HG03469 (cell line): ENCODE data around the gene GPRC5C.

Source experiments
- ATAC-seq: cut with Tn5 transposase; IDR thresholded peaks from one replicate; pipeline ENCODE4 v1.9.1; 2021; ENCODE audit warnings: mild to moderate bottlenecking, moderate library complexity, moderate number of reproducible peaks; ENCODE audit not compliant: unreplicated experiment

The GPRC5C gene

DNA sequence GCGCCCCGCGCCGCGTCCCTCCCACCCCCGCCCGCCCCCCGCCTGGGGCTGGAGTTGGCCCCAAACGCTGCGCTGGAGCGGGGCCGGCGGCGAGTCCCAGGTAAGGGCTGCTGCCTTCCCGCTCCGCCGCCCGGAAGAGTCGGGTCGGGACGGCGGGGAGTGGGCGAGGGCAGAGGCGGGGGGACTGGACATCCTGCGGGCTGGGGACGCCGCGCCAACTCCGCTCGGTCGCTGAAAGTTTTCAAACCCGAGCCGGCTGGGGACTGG lies 469 bp downstream of the GPRC5C start:
- ATAC-seq = no peak

DNA sequence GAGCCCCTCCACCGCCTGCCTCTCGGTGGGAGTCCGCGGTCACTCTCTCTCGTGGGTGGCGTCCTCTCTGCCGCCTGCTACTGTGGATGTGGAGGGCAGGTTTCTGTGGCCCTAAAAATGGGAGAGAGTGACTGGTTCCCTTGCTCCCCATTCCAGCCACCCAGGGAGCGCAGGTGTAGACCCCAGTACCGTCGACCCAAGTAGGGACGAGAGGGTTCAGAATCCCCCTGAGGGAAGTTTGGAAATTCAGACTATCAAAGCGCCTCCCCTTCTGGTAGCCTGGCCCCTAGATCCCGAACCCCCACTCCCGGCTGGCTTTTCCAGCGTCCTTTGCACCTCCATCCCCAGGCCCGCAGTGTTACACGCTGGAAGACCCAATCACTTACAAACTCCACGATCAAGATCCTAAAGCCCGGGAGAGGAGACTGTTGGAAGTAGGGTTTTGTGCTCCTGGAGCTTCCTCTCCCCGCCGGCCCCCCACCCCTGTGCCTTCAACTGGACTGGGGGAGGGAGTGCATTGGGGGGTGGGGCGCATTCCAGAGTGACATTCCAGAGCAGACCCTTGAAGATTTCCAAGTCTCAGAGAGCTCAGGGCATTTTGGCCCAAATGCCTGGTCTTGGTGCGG lies 991 bp downstream of the GPRC5C start:
- ATAC-seq = no peak

DNA sequence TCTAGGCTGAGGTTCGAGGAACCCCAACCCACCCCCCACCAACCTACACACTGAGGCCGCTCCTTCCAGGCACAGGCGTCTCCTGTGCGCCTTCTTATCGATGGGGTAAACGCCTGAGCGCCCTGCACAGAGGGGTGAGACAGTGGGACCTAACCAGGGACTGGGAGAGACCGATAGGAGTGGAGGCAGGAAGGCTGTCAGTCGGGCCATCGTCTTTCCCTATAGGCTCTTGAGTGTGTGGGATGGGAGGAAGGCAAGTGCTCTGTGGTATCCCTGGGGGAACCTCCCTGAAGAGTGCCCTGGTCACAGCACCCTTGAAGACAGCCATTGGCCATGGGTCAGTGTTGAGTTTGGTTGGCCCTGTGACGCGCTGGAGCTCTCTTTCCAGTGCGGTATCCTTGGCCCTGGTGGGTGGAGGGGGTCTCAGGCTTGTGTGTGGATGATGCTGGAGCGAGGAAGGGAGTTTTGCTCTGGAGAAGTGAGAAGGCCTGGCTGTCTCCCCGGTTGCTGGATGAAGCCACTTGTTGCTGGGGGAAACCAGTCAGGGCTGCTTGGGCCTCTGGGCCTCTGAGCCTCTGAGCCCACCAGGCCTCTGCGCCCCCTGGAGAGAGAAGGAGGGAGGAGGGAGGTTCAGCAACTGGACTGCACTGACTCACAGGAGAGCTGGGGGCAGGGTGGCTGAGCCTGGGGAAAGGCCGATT lies 1.7 kb downstream of the GPRC5C start:
- ATAC-seq = no peak

GRCh38 chr17:74435775-74436359 lies 4.0 kb downstream of the GPRC5C start:
- ATAC-seq = no peak

DNA sequence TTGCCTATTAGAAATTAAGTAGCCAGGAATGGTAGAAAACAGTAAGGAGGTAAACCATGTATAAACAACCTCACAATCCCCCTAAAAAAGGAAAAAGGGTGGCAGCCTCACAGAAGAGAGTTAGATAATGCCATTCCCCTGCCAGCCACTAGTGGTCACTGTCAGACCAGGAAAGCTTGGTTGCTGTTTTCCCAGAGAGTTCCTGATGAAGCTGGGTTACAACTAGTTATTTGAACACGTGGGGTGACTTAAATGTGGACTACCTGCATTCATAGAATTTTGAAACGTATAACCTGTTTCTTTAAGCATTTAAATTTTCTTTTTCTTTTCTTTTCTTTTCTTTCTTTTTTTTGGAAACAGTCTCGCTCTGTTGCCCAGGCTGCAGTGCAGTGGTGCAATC lies 5.8 kb downstream of the GPRC5C start:
- no peak for ATAC-seq

DNA sequence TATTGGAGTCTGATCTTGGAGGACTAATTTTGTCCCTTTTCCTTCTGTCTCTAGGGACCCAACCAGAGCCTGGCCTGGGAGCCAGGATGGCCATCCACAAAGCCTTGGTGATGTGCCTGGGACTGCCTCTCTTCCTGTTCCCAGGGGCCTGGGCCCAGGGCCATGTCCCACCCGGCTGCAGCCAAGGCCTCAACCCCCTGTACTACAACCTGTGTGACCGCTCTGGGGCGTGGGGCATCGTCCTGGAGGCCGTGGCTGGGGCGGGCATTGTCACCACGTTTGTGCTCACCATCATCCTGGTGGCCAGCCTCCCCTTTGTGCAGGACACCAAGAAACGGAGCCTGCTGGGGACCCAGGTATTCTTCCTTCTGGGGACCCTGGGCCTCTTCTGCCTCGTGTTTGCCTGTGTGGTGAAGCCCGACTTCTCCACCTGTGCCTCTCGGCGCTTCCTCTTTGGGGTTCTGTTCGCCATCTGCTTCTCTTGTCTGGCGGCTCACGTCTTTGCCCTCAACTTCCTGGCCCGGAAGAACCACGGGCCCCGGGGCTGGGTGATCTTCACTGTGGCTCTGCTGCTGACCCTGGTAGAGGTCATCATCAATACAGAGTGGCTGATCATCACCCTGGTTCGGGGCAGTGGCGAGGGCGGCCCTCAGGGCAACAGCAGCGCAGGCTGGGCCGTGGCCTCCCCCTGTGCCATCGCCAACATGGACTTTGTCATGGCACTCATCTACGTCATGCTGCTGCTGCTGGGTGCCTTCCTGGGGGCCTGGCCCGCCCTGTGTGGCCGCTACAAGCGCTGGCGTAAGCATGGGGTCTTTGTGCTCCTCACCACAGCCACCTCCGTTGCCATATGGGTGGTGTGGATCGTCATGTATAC lies 8.0 kb downstream of the GPRC5C start:
- no peak for ATAC-seq

DNA sequence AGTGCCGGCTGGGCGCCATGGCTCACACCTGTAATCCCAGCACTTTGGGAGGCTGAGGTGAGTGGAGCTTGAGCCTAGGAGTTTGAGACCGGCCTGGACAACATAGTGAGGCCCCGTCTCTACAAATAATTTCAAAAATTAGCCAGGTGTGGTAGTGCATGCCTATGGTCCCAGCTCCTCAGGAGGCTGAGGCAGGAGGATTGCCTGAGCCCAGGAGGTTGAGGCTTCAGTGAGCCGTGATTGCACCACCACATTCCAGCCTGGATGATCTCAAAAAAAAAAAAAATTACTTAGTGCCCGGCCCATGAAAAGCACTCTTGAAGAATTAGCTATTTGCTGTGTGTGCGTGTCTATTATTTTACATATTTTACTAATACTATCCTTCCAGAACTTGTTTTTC lies 9.6 kb downstream of the GPRC5C start:
- no peak for ATAC-seq

GRCh38 chr17:74442291-74442669 lies 10.4 kb downstream of the GPRC5C start:
- no peak for ATAC-seq

DNA sequence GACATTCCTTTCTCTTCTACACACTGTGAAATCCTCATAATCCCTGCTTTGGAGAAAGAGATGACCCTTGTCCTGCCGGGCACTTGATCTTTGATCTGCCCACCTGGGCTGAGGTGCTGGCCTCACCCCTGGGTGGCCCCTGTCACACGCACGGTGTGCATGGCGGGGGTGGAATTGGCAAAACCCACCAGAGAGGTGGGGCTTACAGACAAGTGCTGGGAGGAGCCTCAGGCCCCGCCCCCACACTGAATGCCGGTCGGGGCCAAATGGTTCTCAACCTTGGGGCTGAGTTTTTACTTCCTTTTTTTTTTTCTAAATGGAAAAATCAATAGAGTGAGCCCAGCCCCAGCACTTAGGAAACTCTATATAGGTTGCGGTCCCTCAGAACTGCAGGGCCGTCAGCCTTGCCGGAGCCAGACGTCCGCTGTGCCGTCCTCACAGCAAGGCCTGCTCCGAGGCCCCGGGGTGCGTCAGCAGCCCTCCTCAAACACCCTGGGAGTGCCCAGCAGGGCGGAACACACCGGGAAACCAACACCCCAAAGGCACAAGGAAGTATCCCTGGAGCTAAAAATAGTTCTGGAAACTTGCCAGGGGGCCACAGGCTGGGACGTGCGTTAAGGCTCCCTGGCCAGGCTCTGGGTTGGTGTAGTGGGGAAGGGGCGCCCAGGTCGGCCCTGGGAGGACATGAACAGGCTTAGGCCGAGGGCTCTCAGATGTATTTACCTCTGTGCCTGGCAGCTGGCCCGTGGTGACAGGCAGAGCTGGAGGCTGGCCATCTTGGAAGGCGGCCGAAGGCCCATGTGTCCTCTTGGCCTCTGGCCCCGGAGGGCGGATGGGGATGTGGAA lies 11.0 kb downstream of the GPRC5C start:
- ATAC-seq = no peak

DNA sequence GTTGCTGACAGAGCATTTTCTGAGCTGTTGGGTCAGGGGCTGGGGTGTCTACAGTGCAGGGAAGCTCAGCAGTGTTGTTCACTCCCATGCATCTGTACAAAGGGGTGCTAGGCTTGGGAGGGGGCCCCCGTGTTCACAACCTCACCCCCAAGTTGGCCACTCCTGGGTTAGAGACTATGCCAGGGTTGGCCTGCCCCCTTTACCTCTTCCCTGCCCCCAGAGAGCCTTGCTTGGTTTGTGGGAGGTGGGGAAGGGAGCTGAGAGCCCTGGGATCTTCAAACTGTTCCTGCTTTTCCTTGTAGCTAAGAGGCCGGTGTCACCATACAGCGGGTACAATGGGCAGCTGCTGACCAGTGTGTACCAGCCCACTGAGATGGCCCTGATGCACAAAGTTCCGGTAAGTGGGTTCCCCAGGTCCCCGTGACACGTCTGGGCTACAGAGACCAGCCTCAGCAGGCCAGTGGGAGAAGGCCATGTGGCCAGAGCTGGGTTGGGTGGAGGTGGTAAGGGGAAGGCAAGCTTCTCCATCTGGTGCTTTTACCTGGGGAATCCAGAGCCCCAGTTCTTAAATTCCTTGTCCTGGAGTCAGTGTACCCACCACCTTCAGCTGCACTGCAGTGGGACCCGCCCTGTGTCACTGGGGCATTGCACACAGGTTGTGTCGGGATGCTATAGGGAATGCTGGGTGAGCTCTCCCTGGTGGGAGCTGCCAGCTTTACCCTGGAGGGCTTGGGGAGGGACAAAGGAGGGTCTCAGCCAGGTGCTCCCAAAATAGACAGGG lies 11.8 kb downstream of the GPRC5C start:
- no peak for ATAC-seq

- no peak for ATAC-seq
Measured at GRCh38 chr17:74444406-74444805, 12.5 kb downstream of the GPRC5C start.

- no peak for ATAC-seq
Measured at GRCh38 chr17:74445158-74445557, 13.3 kb downstream of the GPRC5C start.

GRCh38 chr17:74446551-74447500 lies 14.9 kb downstream of the GPRC5C start:
- no peak for ATAC-seq

DNA sequence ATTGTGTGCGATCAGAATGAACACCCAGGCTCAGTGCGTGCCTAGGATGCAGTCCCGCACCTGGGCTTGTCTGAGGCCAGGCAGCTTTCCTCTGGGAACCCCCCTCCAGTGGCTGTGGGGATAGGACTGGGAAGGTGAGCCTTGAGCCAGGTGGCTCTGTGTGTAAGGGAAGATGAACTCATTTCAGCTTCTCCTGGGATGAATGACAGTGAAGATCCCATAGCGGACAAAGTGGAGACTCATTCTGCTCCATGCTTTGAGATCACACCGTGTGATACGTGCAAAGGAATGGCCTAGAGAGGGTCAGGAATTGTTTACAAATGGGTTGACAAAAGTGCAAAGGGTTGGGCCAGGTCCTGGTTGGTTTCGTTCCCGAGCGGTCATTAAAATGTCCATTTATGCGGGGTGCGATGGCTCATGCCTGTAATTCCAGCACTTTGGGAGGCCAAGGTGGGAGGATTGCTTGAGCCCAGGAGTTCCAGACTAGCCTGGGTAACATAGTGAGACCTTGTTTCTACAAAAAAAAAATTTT lies 15.8 kb downstream of the GPRC5C start:
- no peak for ATAC-seq

GRCh38 chr17:74448756-74449155 lies 16.9 kb downstream of the GPRC5C start:
- ATAC-seq = no peak

DNA sequence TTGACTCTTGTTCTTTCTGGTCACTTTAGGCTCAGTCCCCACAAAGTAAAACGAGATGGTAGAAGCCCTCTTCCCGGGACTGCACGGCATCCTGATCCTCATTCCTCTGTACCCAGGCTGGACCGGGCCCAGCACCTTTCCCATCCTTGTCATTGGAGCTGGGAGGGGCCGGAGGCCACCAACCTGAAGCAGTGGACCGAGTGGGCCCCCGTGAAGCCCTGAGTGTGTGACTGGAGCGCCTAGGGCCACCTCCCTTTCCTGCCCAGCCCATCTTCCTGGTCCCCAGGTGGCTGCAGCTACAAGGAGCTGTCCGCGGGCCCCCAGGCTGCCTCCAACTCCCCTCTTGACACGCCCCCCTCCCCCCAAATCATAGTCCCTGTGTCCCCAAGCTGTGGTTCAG lies 17.4 kb downstream of the GPRC5C start:
- ATAC-seq = no peak

DNA sequence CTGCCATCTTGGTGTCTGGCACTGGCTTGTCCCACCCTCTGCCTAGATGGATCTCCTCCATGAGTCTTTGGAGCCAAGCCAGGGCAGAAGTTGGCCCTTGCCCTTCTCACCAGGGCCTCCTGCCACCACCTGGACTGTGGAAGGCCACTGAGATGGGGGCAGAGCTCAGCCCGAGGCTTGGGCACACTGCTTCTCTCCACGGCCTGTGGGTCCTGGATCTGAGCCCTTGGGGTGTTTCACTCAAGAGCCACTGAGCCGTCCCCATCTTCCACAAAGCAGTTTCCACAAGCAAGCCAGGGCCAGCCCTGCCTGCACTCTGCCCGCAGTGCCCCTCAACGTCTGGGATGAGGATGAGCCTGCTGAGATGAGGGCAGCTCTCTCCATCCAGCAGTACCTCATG lies 17.9 kb downstream of the GPRC5C start:
- ATAC-seq = no peak

DNA sequence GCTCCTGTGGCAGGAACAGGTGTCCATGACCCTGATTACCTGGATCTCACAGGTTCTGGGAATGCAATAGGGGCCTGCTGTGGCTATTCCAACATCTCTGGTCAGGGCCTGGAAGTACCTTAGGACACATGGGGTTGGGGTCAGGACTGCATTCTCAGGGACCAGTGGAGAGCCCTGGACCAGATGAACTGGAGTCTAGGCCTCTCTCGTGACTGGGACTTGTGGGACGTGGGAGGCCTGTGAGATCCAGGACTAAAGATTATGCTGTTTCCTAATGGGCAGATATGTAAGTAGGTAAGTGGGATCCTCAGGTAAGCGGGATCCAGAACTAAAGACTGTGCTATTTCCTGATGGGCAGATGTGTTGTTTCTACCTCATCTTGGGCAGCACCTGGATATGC lies 18.3 kb downstream of the GPRC5C start:
- no peak for ATAC-seq

DNA sequence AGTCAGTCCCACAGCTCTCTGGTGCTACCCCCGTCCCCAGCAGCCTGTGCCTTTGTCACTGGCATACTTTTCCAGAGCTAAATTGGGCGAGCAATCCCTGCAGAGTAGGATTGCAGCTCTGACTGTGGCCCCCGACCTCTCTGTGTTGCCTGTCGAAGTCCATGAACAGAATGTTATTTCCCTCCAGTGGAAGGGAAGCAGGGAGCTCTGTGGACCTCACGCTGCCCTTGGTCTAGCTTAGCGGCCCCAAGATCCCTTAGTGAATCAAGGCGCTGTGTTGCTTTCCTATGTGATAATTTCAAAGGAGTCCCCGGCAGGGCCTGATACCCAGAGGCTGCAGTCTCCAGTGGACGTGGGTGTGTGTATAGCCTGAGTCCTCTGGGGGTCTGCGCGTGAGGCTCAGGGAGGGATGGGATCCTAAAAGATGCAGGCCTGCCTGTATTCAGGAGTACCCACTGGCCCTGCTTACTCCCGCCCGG lies 19.1 kb downstream of the GPRC5C start:
- no peak for ATAC-seq
